Muscle layer of duodenum (tissue), 2 donors: ENCODE data around the gene PUS3.

Experiments
- H3K27ac ChIP-seq: one replicate; pipeline ENCODE4 v1.7.0; 2013; ENCODE audit warnings: mild to moderate bottlenecking, low read length
- H3K27me3 ChIP-seq: one replicate; pipeline ENCODE4 v1.7.0; 2013; ENCODE audit warnings: low read depth, mild to moderate bottlenecking, control low read depth, low read length
- H3K36me3 ChIP-seq, 2 donors: one replicate each; pipeline ENCODE4 v1.7.0; 2013; ENCODE audit warnings: low read length in 2 of 2, control low read depth in 1 of 2, mild to moderate bottlenecking in 1 of 2; ENCODE audit not compliant: insufficient read depth in 2 of 2, control insufficient read depth in 1 of 2
- H3K4me1 ChIP-seq, 2 donors: one replicate each; pipeline ENCODE4 v1.7.0; 2013; ENCODE audit warnings: low read length in 2 of 2, mild to moderate bottlenecking in 2 of 2, control low read depth in 1 of 2, moderate library complexity in 1 of 2; ENCODE audit not compliant: insufficient read depth in 2 of 2, control insufficient read depth in 1 of 2
- H3K4me3 ChIP-seq, 2 donors: one replicate each; pipeline ENCODE4 v1.7.0; 2013; ENCODE audit warnings: low read length in 2 of 2, low read depth in 1 of 2, mild to moderate bottlenecking in 1 of 2
- H3K9me3 ChIP-seq, 2 donors: one replicate each; pipeline ENCODE4 v1.7.0; 2013; ENCODE audit warnings: low read length in 2 of 2, control low read depth in 1 of 2, mild to moderate bottlenecking in 1 of 2; ENCODE audit not compliant: control insufficient read depth in 1 of 2
- donor health status: healthy.

PUS3 gene

DNA sequence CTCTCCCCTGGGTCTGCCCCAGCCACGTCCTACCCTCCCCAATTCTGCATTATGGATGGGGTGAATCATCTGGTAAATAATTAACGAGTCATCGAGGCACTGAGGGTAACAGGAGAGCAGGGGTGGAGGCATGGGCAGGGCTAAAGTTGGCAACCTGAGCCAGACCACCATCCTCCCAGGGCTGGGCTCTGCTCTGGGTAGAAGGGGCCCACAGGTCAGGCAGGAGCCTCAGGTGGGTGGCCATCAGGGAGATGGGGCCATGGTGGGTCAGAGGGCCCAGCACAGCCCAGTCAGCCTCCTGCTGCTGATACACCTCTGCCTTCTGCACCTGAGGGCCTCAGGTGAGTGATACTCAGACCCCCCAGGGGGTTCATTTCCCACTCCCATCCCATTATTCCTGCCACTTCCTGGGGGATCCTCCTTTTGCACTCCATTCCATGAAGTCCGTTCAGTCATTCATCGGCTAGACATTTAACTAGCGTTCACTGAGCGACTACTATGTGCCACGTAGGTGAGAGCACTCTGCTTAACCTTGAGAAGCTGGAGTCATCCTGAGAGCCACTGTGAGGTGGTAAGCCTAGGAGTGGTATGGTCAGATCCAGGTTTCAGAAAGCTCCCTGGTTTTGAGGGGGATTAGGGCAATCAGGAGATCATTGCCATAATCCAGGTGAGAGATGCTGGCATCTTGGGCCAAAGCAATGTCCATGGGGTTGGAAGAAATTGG lies 43.0 kb upstream of the PUS3 start, which contains the start of gene VSIG10L2:
Gene VSIG10L2 (plus strand): TSS at position 248 of the 724 bp plus-strand sequence. CDS start 12 bp downstream, at position 260.
- no peak within 1 kb of the TSS for H3K27ac ChIP-seq
- no peaks in the 10 kb centered on the region for H3K9me3 ChIP-seq
- H3K27me3 ChIP-seq, result no peaks in the 10 kb centered on the region
- peaks cover 0 to 20% of the 10 kb centered on the region in 2 donors for H3K4me1 ChIP-seq
- H3K4me3 ChIP-seq, result no peak within 1 kb of the TSS
- no peaks in the 10 kb centered on the region for H3K36me3 ChIP-seq

DNA sequence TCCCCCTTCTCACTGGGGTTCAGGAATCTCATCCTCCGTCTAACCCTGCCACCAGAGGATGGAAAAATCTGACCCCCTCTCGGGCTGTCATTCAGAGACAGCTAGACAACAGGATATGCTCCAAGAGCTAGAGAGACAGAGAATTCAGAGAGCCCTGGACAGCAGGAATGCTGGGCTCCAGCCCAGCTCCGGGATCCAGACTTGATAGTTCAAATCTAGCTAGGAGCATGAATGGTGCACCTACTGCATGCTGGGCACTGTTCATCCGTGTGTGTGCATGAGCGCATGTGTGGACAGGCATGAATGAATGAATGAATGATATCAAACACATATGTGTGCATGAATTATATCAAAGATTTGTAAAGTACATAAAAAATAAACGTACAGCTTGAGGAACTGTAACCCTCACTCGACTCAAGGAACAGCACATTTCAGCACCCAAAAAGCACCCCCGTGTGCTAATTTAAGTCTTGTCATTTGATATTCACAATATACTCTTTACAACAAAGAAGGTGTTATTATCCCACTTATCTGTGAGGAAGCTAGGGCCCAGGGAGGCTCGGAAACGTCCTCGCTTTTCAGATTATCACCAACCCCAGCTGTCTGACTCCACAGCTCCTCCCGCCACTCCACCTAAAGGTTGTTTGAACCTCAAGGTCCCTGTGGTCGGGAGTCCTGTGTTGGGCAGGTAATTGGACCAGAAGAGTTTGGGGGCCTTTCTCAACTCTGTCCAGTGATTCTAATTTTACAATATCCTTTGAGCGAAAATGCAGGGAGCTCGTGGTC lies 42.2 kb upstream of the PUS3 start:
- Histone ChIP-seq H3K9me3 (no peaks in the 10 kb centered on the region), H3K27me3 (no peaks in the 10 kb centered on the region), H3K36me3 (no peaks in the 10 kb centered on the region), H3K4me1 (peaks cover 0 to 16% of the 10 kb centered on the region in 2 donors), H3K4me3 (no peak overlapping the region), H3K27ac (no peak overlapping the region)

DNA sequence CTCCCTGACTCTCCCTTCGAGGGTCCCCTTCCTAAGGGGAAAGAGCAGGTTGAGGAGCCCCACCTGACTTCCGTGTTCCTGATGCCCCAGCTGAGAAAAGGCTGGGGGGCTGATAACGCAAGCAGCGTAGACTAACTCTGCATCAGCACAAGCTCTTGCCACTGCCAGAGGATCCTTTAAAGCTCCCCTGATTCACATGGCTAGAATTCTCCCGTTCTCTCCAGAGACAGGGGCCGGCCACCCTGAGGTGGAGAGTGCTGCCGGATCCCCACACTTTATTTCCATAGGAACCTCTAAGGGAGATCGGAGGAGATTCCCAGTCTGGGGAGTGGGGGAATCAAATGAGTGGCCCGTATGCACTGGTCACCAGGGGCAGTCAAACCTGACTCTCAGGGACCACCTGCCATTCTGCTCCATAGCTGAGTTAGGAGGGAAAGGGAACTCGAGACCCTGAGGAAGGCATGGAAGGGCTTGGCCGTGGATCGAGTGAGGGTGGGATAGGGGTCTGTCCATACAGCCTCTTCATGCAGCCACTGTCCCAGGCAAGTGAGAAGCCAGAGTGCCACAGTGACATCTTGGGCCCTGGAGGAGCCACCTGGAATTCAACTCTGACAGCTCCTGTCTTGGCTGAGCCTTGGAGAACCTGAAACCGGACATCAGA lies 41.5 kb upstream of the PUS3 start:
- no peaks in the 10 kb centered on the region for H3K27me3 ChIP-seq
- H3K27ac ChIP-seq, result no peak overlapping the region
- no peak overlapping the region for H3K4me3 ChIP-seq
- no peaks in the 10 kb centered on the region for H3K9me3 ChIP-seq
- H3K4me1 ChIP-seq, result peaks cover 0 to 18% of the 10 kb centered on the region in 2 donors
- H3K36me3 ChIP-seq, result no peaks in the 10 kb centered on the region

DNA sequence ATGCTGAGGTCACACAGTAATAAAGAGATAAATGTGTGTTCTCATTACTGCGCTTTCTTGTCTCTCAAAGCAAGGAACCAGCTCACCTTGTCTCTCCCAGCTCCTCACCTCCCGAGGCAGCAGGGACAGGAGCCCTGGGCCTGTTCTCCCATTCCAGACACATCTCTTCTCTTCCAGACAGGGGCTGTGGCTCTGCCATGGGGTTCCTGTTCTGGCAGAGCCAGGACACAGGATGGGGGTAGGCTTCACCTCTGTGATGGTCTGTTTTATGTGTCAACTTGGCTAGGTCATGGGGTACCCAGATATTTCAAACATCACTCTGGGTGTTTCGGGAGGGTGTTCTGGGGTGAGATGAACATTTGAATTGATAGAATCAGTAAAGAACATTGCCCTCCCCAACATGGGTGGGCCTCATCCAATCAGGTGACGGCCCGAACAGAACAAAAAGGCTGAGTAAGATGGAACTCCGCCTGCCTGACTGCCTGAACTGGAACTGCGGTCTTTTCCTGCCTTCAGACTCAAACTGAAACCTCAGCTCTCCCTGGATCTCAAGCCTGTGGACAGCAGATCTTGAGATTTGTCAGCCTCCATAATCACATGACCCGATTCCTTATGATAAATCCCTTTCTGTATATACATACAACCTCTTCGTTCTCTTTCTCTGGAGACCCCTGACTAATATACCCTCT lies 40.8 kb upstream of the PUS3 start:
- Histone ChIP-seq H3K4me1 (peaks cover 0 to 25% of the 10 kb centered on the region in 2 donors), H3K27ac (no peak overlapping the region), H3K9me3 (no peaks in the 10 kb centered on the region), H3K4me3 (no peak overlapping the region), H3K27me3 (no peaks in the 10 kb centered on the region), H3K36me3 (no peaks in the 10 kb centered on the region)

- Histone ChIP-seq H3K4me1 (peaks cover 0 to 29% of the 10 kb centered on the region in 2 donors), H3K36me3 (no peaks in the 10 kb centered on the region), H3K27me3 (no peaks in the 10 kb centered on the region), H3K9me3 (no peaks in the 10 kb centered on the region), H3K27ac (no peak overlapping the region), H3K4me3 (no peak overlapping the region)
These were observed 39.9 kb upstream of the PUS3 start for GRCh38 chr11:125942771-125943428.

GRCh38 chr11:125941619-125942611 lies 38.9 kb upstream of the PUS3 start:
- no peaks in the 10 kb centered on the region for H3K27me3 ChIP-seq
- H3K4me3 ChIP-seq, result no peak overlapping the region
- H3K36me3 ChIP-seq, result no peaks in the 10 kb centered on the region
- no peak overlapping the region for H3K27ac ChIP-seq
- no peaks in the 10 kb centered on the region for H3K9me3 ChIP-seq
- peaks cover 0 to 29% of the 10 kb centered on the region in 2 donors for H3K4me1 ChIP-seq

GRCh38 chr11:125941267-125941618 lies 38.2 kb upstream of the PUS3 start:
- H3K9me3 ChIP-seq, result no peaks in the 10 kb centered on the region
- no peak overlapping the region for H3K4me3 ChIP-seq
- H3K4me1 ChIP-seq, result peaks cover 0 to 29% of the 10 kb centered on the region in 2 donors
- no peak overlapping the region for H3K27ac ChIP-seq
- no peaks in the 10 kb centered on the region for H3K27me3 ChIP-seq
- no peaks in the 10 kb centered on the region for H3K36me3 ChIP-seq

- no peaks in the 10 kb centered on the region for H3K9me3 ChIP-seq
- peaks cover 0 to 37% of the 10 kb centered on the region in 2 donors for H3K4me1 ChIP-seq
- no peak overlapping the region for H3K4me3 ChIP-seq
- H3K27ac ChIP-seq, result no peak overlapping the region
- no peaks in the 10 kb centered on the region for H3K27me3 ChIP-seq
- no peaks in the 10 kb centered on the region for H3K36me3 ChIP-seq
These were observed 37.1 kb upstream of the PUS3 start for GRCh38 chr11:125940145-125940544.

DNA sequence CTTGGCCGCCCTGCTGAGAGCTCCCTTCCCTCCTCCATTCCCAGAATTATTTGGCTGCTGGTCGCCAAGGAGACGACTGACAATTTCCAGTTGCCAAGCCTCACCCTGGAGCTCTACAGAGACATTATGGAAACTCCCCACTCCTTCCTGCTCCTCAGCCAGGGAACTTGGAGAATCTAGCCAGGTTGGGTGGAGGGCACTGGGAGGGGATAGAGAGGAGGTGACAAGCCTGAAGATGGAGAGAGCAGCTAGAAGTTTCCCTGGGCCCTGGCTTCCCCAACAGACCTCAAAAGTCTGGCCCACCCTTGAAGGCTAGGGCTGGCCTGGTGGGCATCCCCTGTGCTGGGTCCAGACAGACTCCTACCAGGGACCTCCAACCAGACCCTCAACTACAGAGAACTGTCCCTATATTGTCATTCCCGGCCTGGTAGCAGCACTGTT lies 36.1 kb upstream of the PUS3 start:
- no peaks in the 10 kb centered on the region for H3K36me3 ChIP-seq
- H3K4me1 ChIP-seq, result peaks cover 0 to 37% of the 10 kb centered on the region in 2 donors
- no peaks in the 10 kb centered on the region for H3K9me3 ChIP-seq
- H3K27me3 ChIP-seq, result no peaks in the 10 kb centered on the region
- no peak overlapping the region for H3K4me3 ChIP-seq
- H3K27ac ChIP-seq, result no peak overlapping the region

GRCh38 chr11:125938418-125938817 lies 35.4 kb upstream of the PUS3 start:
- no peaks in the 10 kb centered on the region for H3K27me3 ChIP-seq

More at GRCh38 chr11:125938418-125938817, 35.4 kb upstream of the PUS3 start:
- Histone ChIP-seq H3K4me1 (peaks cover 0 to 37% of the 10 kb centered on the region in 2 donors), H3K36me3 (no peaks in the 10 kb centered on the region), H3K9me3 (no peaks in the 10 kb centered on the region), H3K4me3 (no peak overlapping the region), H3K27ac (no peak overlapping the region)
